SKM-1 treated with dmso at 0.1 percent for 144 hours (cell line): ENCODE results near the gene CFAP58.

Experiments
- DNase-seq: peaks from one replicate; lab custom pipeline; 2025; ENCODE audit not compliant: unreplicated experiment; lab: John Stamatoyannopoulos, UW

Gene CFAP58

DNA sequence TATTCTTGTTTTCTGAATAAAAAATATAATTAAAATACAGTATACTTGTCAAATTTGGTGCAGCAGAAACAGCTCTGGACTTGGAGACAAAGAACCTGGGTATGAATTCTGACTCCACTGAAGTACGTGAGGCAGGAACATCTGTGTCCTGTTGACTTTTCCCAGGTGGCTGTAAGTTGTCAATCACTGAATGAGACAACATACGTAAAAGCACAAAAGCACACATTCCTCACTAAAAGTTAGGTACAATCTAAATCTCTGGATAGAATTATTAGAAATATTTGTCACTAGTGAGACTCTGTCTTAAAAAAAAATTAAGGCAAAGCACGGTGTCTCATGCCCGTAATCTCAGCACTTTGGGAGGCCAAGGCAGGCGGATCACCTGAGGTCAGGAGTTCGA is 18.1 kb downstream of the CFAP58 start:
- no peak for DNase-seq

DNA sequence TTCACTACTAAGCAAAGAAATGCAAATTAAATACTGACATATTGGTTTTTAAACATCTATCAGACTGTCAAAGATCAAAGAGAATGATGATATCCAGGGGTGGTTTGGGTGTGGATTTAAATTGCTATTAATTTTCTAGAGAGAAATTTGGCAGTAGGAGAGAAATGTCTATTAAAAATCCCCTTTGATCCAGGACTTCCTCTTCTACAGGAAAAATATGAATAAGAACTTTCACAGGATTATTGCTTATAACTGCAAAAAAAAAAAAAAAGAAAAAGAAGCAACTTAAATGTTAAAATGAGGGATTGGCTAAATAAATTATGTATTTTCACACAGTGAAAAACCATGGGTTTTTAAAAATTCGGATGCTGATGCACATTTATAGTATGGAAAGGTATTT is 21.0 kb downstream of the CFAP58 start:
- no peak for DNase-seq

DNA sequence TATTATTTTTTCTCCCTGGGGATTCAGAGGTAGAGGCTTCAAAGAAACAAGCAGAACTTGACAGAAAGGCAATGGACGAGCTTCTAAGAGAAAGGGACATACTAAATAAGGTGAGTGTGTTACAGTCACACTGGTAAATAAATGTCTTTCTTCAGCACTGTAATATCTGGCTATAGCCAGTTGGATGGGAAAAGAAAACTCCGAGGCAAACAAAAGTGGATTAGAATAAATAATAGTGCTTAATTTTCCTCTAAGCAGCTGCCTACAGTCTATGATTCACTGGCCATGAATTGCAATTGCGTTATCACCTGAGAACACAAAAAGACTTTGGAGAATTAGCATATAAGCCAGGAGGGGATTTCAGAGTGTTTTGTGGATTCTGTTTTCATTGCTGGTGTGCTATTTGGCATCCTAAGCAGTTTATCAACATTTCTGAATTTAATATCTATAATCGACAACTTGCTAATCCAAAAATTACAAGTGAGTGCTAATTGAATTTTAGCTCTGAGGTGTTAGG is 23.2 kb downstream of the CFAP58 start:
- no peak for DNase-seq

DNA sequence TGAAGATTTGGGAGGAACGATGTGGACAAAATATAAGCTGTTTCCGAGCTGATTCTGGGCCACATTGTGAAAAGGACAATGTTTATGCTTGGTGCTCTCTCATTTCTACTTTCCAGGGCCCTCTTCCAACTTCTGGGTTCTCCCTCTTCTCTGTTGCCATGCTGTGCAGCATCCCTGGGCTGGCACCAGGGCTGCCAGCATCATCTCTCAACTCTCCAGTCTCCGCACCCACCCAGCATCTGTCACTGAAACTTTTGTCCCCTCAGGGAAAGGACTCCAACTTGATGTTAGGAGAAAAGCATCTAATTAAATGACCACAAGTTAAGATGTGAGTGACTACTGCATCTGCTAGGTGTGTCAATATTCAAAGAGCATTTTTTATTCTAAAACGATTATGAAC is 26.7 kb downstream of the CFAP58 start:
- no peak for DNase-seq

DNA sequence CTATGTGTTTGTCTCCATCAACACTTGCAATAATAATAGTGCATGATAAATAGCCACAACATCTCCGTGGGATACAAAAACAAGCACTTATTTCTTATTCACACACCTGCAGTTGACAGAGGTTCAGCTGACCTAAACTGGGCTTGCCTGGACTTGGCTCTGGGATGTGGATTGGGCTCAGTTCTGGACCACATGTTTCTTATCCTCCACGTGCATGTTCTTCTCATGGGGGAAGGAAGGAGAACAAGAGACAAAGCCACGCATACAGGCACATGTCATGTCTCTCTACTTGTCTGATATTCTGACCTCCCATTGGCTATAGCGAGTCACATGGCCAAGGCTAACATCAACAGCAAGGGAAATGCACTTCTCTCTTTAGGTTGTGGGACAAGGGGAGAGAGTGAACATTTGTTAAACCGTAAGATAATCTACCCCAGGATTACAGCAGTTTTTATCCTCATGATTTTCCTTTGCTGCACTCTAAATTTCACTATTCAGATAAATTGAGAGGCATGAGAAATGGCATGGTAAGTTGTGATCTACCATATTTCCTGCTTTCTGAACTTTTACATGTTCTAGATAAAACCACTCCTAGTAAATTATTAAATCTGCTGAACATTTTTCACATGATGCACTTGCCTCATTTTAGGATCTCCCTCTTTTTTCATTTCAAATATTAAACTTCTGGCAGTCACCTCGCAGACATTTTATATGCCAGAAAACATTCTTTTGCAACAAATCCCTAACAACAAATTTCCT is 33.7 kb downstream of the CFAP58 start:
- no peak for DNase-seq

DNA sequence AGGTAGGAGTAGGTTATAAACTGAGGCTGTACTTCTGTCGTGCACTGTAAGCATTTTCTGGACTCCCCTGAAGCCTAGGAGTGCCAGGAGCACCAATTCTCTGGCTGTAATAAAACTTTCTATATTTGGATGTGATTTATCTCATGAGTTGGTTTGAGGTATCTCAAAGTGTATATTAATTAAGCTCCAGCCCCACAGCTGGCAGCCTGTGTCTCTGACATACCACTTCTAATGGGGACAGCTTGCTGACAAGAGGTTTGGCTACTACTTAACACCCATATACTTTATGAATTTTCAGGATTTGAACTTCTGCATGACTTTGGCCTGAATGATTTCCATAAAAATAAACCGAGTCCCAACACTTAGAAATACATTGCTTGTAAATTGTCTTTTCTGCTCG is 35.2 kb downstream of the CFAP58 start:
- DNase-seq, result no peak

DNA sequence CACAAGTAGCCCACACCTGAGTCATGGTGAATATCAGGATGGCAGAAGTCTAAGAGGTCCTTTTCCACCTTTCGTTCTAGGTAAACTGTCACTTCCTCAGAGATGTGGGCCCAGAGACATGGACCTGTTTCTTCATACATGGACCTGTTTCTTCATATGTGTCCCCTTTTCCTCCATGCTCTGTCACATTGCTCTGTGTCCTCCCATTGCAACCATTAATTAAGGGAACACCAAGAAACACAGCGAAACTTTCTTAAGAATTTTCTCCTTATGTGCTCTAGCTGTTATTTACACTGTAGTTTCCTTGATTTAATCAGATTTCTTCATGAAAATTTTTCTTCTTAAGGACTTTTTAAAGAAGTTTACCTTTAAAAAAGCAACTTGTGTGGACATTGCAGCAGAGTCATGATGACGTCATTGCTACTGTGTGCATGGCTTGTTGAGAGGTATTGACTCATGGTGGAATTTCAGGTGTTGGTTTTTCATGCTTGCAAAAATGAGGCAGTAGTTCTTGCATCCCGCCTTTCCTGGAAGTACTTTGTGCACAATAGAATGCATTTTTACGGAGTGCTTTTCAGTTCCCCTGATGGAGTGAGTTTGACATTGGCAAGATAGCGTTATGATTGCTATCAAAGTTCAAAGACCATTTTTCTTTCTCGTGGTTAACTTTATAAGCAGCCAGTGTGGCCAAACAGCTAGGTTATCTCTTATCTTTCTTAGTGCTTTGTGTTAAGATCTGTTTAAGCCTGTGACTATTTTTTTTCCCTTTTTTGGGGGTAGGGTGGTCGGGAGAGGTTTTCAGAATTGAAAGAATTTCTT is 37.7 kb downstream of the CFAP58 start:
- DNase-seq, result no peak

DNA sequence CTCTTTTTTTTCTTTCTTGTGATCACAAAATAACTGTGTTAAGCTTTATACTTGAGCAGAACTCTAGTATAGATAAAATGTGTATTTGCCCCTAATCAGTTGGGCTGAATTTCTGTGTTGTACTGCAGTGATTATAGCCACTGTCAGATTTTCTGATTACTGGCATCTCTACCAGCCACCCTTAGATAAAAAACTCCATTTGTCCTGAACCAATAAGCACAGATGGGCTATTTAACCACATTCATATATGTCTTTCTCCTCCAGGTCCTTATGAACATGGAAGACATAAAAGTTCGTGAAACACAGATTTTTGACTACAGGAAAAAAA is 38.3 kb downstream of the CFAP58 start:
- no peak for DNase-seq

DNA sequence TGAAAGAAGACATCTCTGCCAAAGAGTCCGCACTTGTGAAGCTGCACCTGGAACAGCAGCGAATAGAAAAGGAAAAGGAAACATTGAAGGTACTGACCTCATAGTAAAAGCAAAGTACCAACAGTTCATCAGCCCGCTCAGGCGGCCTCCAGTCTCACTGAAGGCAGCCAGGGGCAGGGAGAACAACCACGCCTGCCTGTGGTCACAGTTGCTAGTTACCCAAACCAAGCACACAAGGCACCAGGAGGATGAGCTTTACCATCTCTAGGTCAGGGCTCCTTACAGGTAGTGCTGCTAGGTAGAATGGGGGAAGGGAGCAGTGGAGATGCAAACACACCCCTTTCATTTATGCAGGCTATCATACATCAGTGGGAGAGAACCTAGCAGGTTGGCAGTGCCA is 39.8 kb downstream of the CFAP58 start:
- DNase-seq, result no peak

DNA sequence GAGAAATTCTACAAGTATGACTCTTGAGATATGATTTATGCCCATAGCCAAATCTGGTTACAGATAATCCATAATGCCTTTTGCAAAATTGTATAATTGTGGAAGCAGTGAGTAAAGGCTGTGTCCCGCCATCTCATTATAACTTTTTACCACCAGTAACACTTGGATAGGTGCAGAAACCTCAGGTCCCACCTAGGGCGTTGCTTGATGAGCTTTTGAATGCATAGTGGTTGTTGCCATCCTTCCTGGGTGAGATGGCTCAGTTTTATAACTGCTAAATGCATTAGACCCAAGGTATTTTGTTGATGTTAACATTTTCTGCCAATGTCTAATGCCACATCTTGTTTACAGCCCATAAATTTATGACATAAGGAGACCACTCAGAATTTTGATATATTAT is 42.9 kb downstream of the CFAP58 start:
- no peak for DNase-seq

DNA sequence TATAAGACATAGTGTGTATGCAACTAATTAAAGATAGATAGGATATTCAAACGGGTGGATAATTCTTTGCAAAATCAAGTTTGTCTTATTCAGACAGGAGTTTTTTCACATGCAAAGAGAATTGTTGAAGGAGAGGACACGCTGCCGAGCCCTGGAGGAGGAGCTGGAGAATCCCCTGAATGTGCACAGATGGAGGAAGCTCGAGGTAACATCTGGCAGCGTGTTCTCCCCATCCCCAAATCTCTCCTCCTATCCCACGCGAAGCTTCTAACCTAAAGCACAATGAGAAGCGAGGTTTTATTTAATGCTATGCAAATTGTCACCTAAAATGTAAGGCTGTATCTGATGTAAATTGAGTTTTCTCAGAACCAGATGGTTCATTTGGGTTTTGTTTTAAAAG is 50.0 kb downstream of the CFAP58 start:
- DNase-seq, result no peak

DNA sequence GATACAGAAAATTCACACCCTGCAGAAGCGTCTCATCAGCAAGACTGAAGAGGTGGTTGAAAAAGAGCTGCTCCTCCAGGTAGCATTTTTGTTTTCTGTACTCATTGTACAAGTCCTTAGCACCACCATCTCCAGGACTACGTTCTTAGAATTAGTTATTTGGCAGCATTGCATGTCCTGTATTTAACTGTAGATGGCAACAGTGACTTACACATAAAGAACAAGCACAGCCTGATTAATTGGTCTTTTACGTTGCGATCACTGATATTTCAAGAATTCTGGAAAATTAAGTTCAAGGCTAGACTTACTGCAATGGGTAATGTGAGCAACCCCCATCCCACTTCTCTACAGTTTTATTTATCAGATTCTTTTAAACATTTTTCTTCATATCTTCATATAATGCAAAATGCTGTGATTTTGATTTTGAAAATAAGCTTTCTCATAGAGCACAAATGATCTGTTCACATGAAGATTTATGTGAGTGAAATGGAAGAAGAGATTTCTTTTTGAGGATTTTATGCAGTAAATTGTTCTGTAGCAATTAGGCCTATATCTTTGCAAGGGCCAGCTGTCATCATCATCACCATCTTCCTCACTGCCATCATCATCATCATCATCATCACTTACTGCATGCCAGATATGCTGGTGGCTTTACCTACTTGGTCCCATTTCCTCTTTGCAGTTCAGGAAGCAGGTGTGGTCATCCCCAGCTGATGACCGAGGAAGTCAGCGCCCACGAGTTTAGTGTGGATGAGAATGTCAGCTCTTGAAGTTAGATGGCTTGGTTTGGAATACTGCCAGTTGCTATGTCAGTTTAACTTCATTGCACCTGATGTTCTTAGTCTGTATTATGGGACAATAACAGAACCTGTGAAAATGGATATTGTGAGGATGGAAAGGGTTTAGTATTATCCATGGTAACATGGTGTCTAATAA is 53.4 kb downstream of the CFAP58 start:
- no peak for DNase-seq

DNA sequence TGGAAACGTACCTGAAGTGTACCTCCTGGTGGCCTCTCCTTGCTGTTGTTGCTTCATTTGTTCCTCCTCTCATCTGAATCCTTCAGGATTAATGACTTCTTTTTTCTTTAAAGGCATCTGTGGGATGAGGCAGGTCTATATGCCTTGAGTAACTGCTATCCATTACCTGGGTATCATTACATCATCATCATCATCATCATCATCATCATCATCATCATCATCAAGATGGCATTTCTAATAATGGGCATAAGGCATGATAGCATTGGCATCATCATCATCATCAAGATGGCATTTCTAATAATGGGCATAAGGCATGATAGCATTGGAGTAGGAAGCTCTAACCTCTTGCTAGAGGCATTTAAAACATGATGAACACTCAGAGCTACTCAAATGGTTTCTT is 59.9 kb downstream of the CFAP58 start:
- no peak for DNase-seq

DNA sequence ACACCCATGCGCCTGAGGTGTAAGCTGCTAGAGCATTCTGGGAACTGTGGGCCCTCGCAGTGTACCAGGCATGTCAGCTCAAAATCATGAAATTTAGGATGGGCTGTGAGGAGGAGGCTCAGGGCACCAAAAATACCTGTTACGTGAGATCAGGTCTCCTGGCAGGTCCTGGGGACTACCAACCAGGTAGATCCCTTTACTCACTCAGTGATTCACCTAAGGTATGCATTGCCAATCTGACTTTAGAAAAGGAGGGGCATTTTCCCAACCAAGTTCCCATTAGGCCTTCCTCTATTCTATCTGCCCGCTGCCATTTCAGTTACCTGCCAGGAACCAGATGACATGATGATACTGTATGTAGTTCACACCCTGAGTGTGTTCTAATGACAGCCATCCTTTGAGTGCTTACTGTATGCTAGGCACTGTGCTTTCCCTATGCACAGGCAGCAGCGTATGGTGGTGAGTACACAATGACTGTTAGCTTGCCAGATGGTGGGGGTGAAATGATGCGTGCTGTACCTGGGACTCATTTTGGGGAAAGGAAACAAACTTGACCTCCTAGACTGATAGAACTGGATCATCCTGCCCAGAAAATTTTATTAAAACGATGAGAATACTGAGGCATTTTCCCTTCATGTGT is 62.0 kb downstream of the CFAP58 start:
- DNase-seq, result no peak

DNA sequence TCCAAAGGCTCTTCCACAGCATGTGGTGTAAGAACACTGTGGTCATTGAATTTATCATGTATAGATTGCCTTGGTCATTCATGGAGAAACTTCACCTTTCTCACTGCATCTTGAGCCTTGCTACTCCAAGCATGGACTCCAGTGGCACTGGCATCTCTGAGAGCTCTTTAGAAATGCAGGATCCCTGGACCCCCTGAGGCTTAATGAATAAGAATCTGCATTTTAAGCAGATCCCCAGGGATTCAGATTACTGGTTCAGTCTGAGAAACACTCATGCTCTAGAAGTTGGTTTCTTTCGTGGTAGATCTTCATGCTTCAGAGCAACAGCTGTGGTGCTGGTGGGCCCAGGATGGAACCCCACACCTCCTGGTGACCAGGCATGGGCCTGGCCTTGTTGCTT is 63.2 kb downstream of the CFAP58 start:
- DNase-seq, result no peak

DNA sequence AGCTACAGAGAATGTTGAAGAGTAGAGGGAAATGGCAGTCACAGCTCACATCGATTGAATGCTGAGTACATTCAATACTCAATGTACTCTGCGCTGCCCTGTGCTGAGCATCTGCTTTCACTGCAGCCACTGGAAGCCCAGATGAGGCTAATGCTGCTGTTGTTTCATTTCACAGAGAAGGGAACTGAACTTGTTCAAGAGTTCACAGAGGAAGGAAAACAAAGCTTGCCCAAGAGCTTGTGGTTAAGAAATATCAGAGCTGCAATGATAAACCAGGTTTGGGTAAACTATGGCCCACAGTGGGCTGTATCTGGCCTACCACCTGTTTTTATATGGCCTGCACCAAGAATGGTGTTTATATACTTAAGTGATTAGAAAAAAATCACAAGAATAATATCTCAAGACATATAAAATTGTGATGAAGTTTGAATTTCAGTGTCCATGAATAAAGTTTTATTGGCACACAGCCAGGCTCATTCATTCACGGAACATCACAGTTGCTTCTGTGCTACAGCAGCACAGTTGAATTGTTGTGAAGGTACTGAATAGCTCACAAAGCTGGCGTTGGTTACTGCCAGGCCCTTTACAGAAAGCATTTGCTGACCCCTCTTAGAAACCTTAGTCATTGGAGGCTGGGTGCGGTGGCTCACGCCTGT is 64.1 kb downstream of the CFAP58 start:
- DNase-seq, result peak; percentile 88

DNA sequence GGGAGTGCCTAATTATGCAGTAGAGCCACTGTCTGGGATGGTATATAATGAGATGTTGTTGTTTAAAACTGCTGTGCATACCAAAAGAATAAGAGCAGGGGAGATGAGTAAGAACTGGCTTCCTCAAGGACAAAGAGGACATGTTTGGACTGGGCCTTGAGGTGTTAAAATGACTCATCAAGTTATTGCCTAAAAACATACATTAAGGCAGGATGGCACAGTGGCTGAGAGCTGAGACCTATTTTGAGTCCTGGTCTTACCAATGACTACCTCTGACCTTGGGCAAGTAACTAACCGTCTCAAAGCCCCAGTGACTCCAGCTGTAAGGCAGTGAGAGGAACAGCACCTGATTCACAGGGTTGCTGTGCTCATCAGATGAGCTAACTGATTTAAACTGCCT is 71.1 kb downstream of the CFAP58 start:
- no peak for DNase-seq

DNA sequence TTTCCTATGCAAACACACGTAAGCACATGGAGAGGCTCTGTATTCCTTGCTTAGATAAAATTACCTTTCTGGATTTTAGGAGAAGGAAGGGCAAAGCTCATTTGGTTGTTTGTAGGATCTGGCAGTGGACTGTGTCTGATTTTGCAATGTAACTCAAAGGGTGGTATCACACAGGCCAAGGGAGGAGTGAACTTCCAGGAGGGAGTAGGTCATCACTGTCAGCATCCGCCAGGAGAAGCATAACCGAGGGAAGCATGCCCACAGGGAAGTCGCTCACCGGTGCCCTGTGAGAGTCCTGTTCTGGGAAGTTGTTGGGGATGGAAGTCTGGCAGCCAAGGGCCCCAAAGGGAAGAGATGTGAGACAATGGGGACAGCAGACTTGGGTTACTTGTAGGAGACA is 74.4 kb downstream of the CFAP58 start:
- no peak for DNase-seq

DNA sequence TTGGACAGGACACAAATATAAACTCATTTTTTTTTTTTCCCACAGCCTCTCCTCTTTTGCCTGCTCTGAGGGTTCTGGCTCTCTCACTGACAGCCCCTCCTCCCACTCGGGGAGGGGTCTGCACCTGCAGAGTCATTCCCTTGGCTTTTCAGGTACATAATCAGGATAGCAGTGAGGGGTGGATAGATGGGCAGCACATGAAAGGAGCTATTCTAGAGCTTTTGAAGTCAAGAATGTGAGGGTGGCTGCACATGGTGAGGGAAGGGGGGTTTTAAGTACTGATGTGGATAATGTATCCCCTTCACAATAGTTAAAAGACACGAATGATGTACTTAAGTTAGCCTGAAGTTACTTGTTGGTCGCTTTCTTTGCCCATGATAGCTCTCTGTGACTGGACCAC is 76.2 kb downstream of the CFAP58 start:
- no peak for DNase-seq

DNA sequence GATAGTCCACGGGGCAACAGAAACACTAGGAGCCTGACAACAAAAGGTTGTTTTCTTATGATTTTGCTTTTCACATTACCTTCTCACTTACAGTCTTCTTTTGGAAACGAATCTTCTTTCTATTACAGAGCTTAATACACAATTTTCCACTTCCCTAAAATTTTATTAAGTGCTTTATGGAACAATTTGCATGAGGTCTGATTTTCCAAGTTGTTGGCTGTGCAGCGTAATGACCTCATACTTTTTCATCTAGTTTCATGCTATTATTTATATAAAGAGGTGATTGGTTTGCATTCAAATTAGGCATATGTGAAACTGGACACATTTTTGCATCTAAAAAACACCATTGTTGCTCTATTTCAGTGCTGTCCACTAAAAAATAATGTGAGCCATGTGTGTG is 76.7 kb downstream of the CFAP58 start:
- DNase-seq, result no peak
